ENCODE results near the gene MCFD2. TPM values are rescaled to one million over a fixed set of nuclear protein-coding genes. Genes with fewer than 3 reads are reported as not detected.

The MCFD2 gene
- total RNA-seq, 4 donors from 2014 or later, result 44.8 to 141 (median 107) TPM

GRCh38 chr2:46886268-46887027 is 29.2 kb downstream of the MCFD2 start:
- DNase-seq, result no peak
- Histone ChIP-seq H3K27ac (no peak overlapping the region), H3K36me3 (no peaks in the 10 kb centered on the region), H3K27me3 (no peaks in the 10 kb centered on the region), H3K4me1 (peaks cover 0 to 6% of the 10 kb centered on the region in 2 donors), H3K4me3 (no peak overlapping the region), H3K9me3 (no peaks in the 10 kb centered on the region)
- intact Hi-C loops (cut with DNase I; ENCODE audit: low total_unique reads), result no loop called here
- no peak for TF ChIP-seq CTCF (IDR thresholded peaks at IDR 0.05)
- no peak for TF ChIP-seq POLR2A (IDR thresholded peaks at IDR 0.05)

GRCh38 chr2:46885376-46885775 is 30.2 kb downstream of the MCFD2 start:
- Histone ChIP-seq H3K4me1 (peaks cover 0 to 6% of the 10 kb centered on the region in 2 donors), H3K4me3 (no peak overlapping the region), H3K27me3 (no peaks in the 10 kb centered on the region), H3K36me3 (no peaks in the 10 kb centered on the region), H3K27ac (no peak overlapping the region), H3K9me3 (no peaks in the 10 kb centered on the region)
- DNase-seq, result no peak
- no peak for TF ChIP-seq CTCF (IDR thresholded peaks at IDR 0.05)
- no peak for TF ChIP-seq POLR2A (IDR thresholded peaks at IDR 0.05)
- intact Hi-C loops (cut with DNase I; ENCODE audit: low total_unique reads), result no loop called here

GRCh38 chr2:46879511-46879910 is 36.1 kb downstream of the MCFD2 start:
- DNase-seq, result peak in 1 of 2 donors; percentile 1
- Histone ChIP-seq H3K4me1 (peaks cover 4 to 10% of the 10 kb centered on the region in 2 donors), H3K4me3 (no peak overlapping the region), H3K9me3 (no peaks in the 10 kb centered on the region), H3K36me3 (no peaks in the 10 kb centered on the region), H3K27me3 (no peaks in the 10 kb centered on the region), H3K27ac (no peak overlapping the region)
- TF ChIP-seq POLR2A (IDR thresholded peaks at IDR 0.05) (no peak), CTCF (IDR thresholded peaks at IDR 0.05) (no peak)
- intact Hi-C loops (cut with DNase I; ENCODE audit: low total_unique reads), result loop anchor here (10.0 kb wide), 1 partner anchor 75 kb away; no protein-coding TSS in a partner anchor

GRCh38 chr2:46878886-46879285 is 36.7 kb downstream of the MCFD2 start:
- H3K36me3 ChIP-seq, result no peaks in the 10 kb centered on the region
- intact Hi-C loops (cut with DNase I; ENCODE audit: low total_unique reads), result loop anchor here (10.0 kb wide), 1 partner anchor 74 kb away; no protein-coding TSS in a partner anchor
- TF ChIP-seq POLR2A (IDR thresholded peaks at IDR 0.05), result no peak
- TF ChIP-seq CTCF (IDR thresholded peaks at IDR 0.05), result no peak
- H3K27me3 ChIP-seq, result no peaks in the 10 kb centered on the region
- DNase-seq, result no peak
- no peaks in the 10 kb centered on the region for H3K9me3 ChIP-seq
- no peak overlapping the region for H3K27ac ChIP-seq
- peaks cover 4 to 16% of the 10 kb centered on the region in 2 donors for H3K4me1 ChIP-seq
- no peak overlapping the region for H3K4me3 ChIP-seq

- intact Hi-C loops (cut with DNase I; ENCODE audit: low total_unique reads), result loop anchor here (10.0 kb wide), 1 partner anchor 74 kb away; no protein-coding TSS in a partner anchor
- H3K4me3 ChIP-seq, result no peak overlapping the region
- no peaks in the 10 kb centered on the region for H3K27me3 ChIP-seq
- DNase-seq, result peak in 1 of 2 donors; percentile 11
- peaks cover 4 to 21% of the 10 kb centered on the region in 2 donors for H3K4me1 ChIP-seq
- no peaks in the 10 kb centered on the region for H3K36me3 ChIP-seq
- TF ChIP-seq POLR2A (IDR thresholded peaks at IDR 0.05) (no peak), CTCF (IDR thresholded peaks at IDR 0.05) (no peak)
- no peak overlapping the region for H3K27ac ChIP-seq
- H3K9me3 ChIP-seq, result no peaks in the 10 kb centered on the region
Measured at GRCh38 chr2:46878240-46878877, 37.2 kb downstream of the MCFD2 start.
